Tibial artery (tissue), 4 donors: Measurements from ENCODE around the gene REEP1.

Experiments used
- DNase-seq, 2 donors: peaks; one replicate each; pipeline ENCODE4 v3.0.0-alpha.2; 2019
- H3K27ac ChIP-seq, 2 donors: fragments of 200-600 bp; sonication (generic) in 1 of 2; 1 replicate in 1 of 2; 2 replicates in 1 of 2; pipeline ENCODE4 v1.5.1; 2018 to 2019; ENCODE audit warnings: mild to moderate bottlenecking in 1 of 2
- H3K27me3 ChIP-seq, 2 donors: fragments of 200-600 bp; sonication (generic) in 1 of 2; one replicate each; pipeline versions ENCODE4 v1.5.1 to v1.6.0; 2016 to 2019
- H3K36me3 ChIP-seq, 3 donors: fragments of 200-600 bp; sonication (generic) in 2 of 3; one replicate each; pipeline ENCODE4 v1.5.1; 2016 to 2019; ENCODE audit warnings: mild to moderate bottlenecking in 2 of 3
- H3K4me1 ChIP-seq, 4 donors: fragments of 200-600 bp; sonication (generic) in 2 of 4; 1 replicate in 3 of 4; 2 replicates in 1 of 4; pipeline ENCODE4 v1.5.1; 2016 to 2019
- H3K4me3 ChIP-seq, 2 donors: fragments of 200-600 bp; sonication (generic) in 1 of 2; 1 replicate in 1 of 2; 2 replicates in 1 of 2; pipeline ENCODE4 v1.5.1; 2018 to 2019; ENCODE audit warnings: mild to moderate bottlenecking in 2 of 2
- H3K9me3 ChIP-seq, 3 donors: fragments of 200-600 bp; sonication (generic) in 1 of 3; one replicate each; pipeline ENCODE4 v1.5.1; 2016 to 2019
- intact Hi-C: fragments of 100-400 bp; cut with DNase I; formaldehyde crosslinking; loops from one replicate; pipeline ENCODE4 v1.15.0; 2023; ENCODE audit warnings: low total_unique reads
- TF ChIP-seq, protein P1 (sequence below), 2 experiments: fragments of 200-600 bp in 1 of 2; fragments of 450-650 bp in 1 of 2; IDR thresholded peaks; one replicate each; pipeline ENCODE4 v1.5.1; 2017 to 2019; ENCODE audit warnings: antibody characterized with exemption in 2 of 2, mild to moderate bottlenecking in 1 of 2, moderate library complexity in 1 of 2

Gene REEP1

DNA sequence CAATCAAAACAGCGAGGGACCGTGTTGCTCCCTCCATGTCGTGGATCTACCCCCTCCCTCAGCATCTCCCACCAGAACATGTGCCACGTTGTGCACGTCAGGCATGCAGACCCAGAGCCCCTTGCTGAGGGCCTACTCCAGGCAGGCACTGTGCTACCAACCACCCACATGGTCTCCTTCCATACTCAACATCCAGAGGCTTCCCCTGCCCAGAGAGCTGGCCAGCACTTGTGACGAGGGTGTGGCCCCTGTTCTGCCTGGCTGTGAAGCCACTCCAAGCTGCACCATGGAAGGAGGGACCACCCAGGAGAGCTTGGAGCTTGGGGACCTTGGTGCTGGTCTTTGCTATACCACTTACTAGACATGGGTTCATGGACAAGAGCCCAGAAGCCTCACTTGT, 40.5 kb downstream of the REEP1 start:
- Histone ChIP-seq H3K36me3 (no peaks in the 10 kb centered on the region), H3K4me3 (no peak overlapping the region), H3K9me3 (no peaks in the 10 kb centered on the region), H3K27me3 (no peaks in the 10 kb centered on the region), H3K27ac (peak overlapping the region; percentile 77 to 80), H3K4me1 (peaks cover 0 to 68% (median 27%) of the 10 kb centered on the region in 4 donors)
- TF ChIP-seq, protein P1, sequence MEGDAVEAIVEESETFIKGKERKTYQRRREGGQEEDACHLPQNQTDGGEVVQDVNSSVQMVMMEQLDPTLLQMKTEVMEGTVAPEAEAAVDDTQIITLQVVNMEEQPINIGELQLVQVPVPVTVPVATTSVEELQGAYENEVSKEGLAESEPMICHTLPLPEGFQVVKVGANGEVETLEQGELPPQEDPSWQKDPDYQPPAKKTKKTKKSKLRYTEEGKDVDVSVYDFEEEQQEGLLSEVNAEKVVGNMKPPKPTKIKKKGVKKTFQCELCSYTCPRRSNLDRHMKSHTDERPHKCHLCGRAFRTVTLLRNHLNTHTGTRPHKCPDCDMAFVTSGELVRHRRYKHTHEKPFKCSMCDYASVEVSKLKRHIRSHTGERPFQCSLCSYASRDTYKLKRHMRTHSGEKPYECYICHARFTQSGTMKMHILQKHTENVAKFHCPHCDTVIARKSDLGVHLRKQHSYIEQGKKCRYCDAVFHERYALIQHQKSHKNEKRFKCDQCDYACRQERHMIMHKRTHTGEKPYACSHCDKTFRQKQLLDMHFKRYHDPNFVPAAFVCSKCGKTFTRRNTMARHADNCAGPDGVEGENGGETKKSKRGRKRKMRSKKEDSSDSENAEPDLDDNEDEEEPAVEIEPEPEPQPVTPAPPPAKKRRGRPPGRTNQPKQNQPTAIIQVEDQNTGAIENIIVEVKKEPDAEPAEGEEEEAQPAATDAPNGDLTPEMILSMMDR (IDR thresholded peaks at IDR 0.05) = no peak
- no peak for DNase-seq
- intact Hi-C loops = loop anchor here (10.0 kb wide), 1 partner anchor 72 kb away; no protein-coding TSS in a partner anchor

DNA sequence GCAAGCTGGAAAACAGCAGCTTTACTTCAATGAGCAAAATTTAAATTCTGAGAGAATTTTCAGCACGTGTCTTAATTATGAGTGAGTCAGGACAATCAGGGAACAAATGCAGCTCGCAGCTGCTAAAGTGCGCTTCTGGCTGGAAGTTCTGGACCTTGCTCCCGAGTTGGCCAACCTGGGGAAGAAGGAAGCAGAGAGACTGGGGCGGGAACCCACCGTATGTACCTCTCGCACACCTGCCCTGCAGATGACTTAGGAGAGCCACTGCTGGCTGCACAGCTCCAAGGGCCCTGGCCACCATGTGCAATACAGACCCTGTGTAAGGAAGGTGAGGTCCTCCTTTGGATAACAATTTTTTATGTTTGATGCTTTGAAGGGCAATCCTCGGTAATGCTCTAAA, 42.4 kb downstream of the REEP1 start:
- H3K4me3 ChIP-seq = no peak overlapping the region
- no peaks in the 10 kb centered on the region for H3K36me3 ChIP-seq
- H3K9me3 ChIP-seq = no peaks in the 10 kb centered on the region
- DNase-seq = no peak
- no peaks in the 10 kb centered on the region for H3K27me3 ChIP-seq
- H3K27ac ChIP-seq = no peak overlapping the region
- TF ChIP-seq, protein P1 (IDR thresholded peaks at IDR 0.05) = no peak
- intact Hi-C loops = loop anchor here (10.0 kb wide), 1 partner anchor 70 kb away; no protein-coding TSS in a partner anchor
- peaks cover 0 to 53% (median 24%) of the 10 kb centered on the region in 4 donors for H3K4me1 ChIP-seq

DNA sequence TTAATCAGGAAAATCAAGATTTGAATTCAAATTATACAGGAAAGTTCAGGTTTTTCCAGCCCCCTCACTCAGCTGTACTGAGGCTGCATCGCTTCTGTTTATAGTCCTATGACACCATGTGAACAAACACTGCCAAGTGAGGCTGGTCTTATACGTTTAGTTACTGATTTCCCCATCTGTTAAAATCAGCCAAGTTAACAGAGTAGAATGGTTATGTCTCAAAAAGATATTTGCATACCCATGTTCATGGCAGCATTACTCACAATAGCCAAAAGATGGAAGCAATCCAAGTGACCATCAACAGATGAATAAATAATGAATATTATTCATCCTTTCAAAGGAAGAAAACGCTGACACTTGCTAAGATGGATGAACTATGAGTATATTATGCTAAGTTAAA, 43.8 kb downstream of the REEP1 start:
- TF ChIP-seq, protein P1 (IDR thresholded peaks at IDR 0.05) = no peak
- H3K27me3 ChIP-seq = no peaks in the 10 kb centered on the region
- H3K4me1 ChIP-seq = peaks cover 0 to 38% (median 15%) of the 10 kb centered on the region in 4 donors
- H3K36me3 ChIP-seq = no peaks in the 10 kb centered on the region
- intact Hi-C loops = loop anchor here (10.0 kb wide), 1 partner anchor 69 kb away; no protein-coding TSS in a partner anchor
- H3K27ac ChIP-seq = no peak overlapping the region
- no peaks in the 10 kb centered on the region for H3K9me3 ChIP-seq
- no peak for DNase-seq
- no peak overlapping the region for H3K4me3 ChIP-seq

DNA sequence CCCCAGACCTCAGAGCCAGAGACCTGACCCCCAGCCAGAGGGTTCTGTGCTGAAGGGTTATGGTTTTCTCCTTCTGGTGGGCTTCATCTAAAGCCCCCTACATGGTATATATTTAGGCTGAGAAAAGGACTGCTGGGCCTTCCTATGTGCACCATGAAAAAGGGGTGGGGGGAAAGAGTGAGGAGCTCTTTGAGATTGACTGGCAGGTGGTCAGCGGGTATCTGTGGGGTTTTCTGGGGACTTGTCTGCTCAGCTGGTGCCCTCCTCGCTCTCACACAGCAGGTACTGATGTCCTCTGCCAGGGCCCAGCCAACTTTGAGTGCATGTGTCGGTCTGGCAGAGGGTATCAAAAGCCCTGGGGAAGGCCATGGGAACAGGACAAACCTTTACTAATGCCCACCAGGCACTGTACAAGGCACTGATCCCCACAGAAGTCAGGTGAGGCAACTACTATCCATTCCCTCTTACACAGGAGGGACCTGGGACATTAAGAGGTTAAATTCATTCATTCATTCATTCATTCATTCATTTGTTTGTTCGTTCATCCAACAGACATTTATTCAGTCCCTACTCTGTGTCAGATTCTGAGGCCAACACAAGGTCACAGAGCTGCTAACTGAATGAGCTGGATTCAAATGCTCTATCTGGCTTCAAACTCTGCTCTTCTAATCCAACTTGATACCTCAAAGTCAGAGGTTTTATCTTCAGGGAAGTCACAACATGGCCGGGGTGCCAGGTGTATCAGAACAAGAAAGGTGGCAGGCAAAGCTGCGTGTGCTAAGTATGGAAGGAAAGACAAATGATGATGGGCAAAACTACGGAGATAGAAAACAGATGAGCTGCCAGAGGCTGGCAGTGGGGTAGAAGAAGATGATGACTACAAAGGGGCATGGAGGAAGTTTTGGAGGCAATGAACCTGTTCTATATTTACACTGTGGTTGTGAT, 44.6 kb downstream of the REEP1 start:
- no peaks in the 10 kb centered on the region for H3K36me3 ChIP-seq
- TF ChIP-seq, protein P1 (IDR thresholded peaks at IDR 0.05) = no peak
- H3K4me1 ChIP-seq = peaks cover 0 to 30% (median 8%) of the 10 kb centered on the region in 4 donors
- intact Hi-C loops = loop anchor here (10.0 kb wide), 1 partner anchor 68 kb away; no protein-coding TSS in a partner anchor
- no peaks in the 10 kb centered on the region for H3K27me3 ChIP-seq
- DNase-seq = no peak
- no peaks in the 10 kb centered on the region for H3K9me3 ChIP-seq
- H3K4me3 ChIP-seq = no peak overlapping the region
- H3K27ac ChIP-seq = peak overlapping the region in 1 of 2 donors; percentile 33

DNA sequence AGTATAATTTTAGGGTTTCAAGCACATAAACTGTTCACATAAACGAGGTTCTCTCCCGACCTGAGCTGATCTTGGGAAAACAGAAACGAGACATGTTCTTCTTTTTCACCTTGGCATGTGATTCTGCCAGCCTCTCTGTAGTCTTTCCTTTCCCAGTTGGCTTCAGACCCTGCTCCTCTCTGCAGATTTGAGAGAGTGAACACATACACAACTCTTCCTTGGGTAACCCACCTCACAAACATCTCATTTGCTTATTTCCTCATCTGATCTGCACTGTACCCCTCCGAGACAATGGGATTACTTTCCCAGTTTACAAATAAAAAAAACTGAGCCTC, 46.1 kb downstream of the REEP1 start:
- no peak for DNase-seq
- no peak overlapping the region for H3K27ac ChIP-seq
- H3K36me3 ChIP-seq = no peaks in the 10 kb centered on the region
- intact Hi-C loops = loop anchor here (10.0 kb wide), 1 partner anchor 66 kb away; no protein-coding TSS in a partner anchor
- TF ChIP-seq, protein P1 (IDR thresholded peaks at IDR 0.05) = no peak
- no peaks in the 10 kb centered on the region for H3K27me3 ChIP-seq
- H3K4me1 ChIP-seq = peaks cover 0 to 15% (median 4%) of the 10 kb centered on the region in 4 donors
- H3K9me3 ChIP-seq = no peaks in the 10 kb centered on the region
- no peak overlapping the region for H3K4me3 ChIP-seq
